Thyroid gland (tissue), 4 donors: ENCODE measurements around the gene NAXD. TPM values are rescaled to one million over a fixed set of nuclear protein-coding genes. Genes with fewer than 3 reads are reported as not detected.

Experiments
- DNase-seq, 2 donors: peaks; one replicate each; pipeline ENCODE4 v3.0.0-alpha.2; 2019
- H3K27ac ChIP-seq, 3 donors: fragments of 200-600 bp; sonication (generic); 1 replicate in 2 of 3; 2 replicates in 1 of 3; pipeline ENCODE4 v1.5.1; 2016 to 2019; ENCODE audit warnings: mild to moderate bottlenecking in 1 of 3, moderate library complexity in 1 of 3
- H3K27me3 ChIP-seq: fragments of 200-600 bp; sonication (generic); one replicate; pipeline ENCODE4 v1.5.1; 2019
- H3K36me3 ChIP-seq, 2 donors: fragments of 200-600 bp; sonication (generic); one replicate each; pipeline ENCODE4 v1.5.1; 2016 to 2019
- H3K4me1 ChIP-seq, 2 donors: fragments of 200-600 bp; sonication (generic); one replicate each; pipeline ENCODE4 v1.5.1; 2017 to 2019
- H3K4me3 ChIP-seq, 3 donors: fragments of 200-600 bp; sonication (generic); replicated peaks in 1 of 3; 1 replicate in 2 of 3; 2 replicates in 1 of 3; pipeline ENCODE4 v1.5.1; 2016; ENCODE audit warnings: mild to moderate bottlenecking in 1 of 3
- H3K9me3 ChIP-seq: fragments of 200-600 bp; sonication (generic); one replicate; pipeline ENCODE4 v1.5.1; 2017
- POLR2A ChIP-seq, 2 donors: fragments of 450-650 bp; IDR thresholded peaks; one replicate each; pipeline ENCODE4 v1.6.1; 2017; ENCODE audit warnings: antibody characterized with exemption in 2 of 2, mild to moderate bottlenecking in 2 of 2, moderate library complexity in 1 of 2
- WGBS, 2 donors: methylation state at CpG; one replicate each; pipeline ENCODE4 v1.1.5; 2017; 5-methylcytosine and 5-hydroxymethylcytosine counted together
- intact Hi-C: fragments of 100-400 bp; cut with DNase I; formaldehyde crosslinking; loops from one replicate; pipeline ENCODE4 v1.15.1; 2023
- total RNA-seq, 4 donors: library from RNA; depleted of rRNA; stranded (reverse); fragments of >200 nt; gene quantifications; one replicate each; pipeline ENCODE4 v1.2.3, GENCODE V29; 2016
- TF ChIP-seq, protein P1 (sequence below), 6 experiments: fragments of 200-600 bp in 3 of 6; fragments of 450-650 bp in 3 of 6; sonication (generic) in 3 of 6; IDR thresholded peaks; one replicate each; pipeline ENCODE4 v1.5.1; 2016 to 2019; ENCODE audit warnings: antibody characterized with exemption in 6 of 6, mild to moderate bottlenecking in 2 of 6, inconsistent platforms in 1 of 6, moderate library complexity in 1 of 6

Gene NAXD
- total RNA-seq, 4 donors from 2014 or later = 38.2 to 46.6 (median 42.8) TPM

DNA sequence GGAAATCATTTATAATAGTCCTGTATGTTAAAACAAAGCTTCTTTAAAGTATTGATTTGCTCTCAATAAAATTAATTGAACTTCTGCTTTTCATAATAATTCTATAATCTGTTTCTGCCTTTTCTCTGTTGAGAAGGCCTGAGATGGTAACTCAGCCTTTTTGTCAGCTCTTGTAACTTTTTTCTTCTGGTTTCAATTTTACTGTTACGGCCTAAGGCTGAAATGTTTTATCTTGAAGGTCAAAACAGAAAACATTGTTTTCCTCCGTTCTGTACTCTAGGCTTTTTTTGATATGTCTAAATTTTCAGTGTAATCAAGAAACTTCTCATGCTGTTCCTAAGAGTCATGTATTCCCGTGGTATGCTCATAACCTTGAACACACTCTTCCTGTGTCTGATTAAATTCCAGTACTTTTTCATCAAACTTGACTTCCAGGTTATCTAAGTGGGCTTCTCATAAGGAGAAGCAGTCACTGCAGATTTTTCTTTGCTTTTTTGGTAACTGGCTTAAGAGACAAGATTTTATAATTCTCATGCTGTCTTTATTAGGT, 7.6 kb upstream of the NAXD start:
- TF ChIP-seq POLR2A (IDR thresholded peaks at IDR 0.05) = no peak
- TF ChIP-seq, protein P1, sequence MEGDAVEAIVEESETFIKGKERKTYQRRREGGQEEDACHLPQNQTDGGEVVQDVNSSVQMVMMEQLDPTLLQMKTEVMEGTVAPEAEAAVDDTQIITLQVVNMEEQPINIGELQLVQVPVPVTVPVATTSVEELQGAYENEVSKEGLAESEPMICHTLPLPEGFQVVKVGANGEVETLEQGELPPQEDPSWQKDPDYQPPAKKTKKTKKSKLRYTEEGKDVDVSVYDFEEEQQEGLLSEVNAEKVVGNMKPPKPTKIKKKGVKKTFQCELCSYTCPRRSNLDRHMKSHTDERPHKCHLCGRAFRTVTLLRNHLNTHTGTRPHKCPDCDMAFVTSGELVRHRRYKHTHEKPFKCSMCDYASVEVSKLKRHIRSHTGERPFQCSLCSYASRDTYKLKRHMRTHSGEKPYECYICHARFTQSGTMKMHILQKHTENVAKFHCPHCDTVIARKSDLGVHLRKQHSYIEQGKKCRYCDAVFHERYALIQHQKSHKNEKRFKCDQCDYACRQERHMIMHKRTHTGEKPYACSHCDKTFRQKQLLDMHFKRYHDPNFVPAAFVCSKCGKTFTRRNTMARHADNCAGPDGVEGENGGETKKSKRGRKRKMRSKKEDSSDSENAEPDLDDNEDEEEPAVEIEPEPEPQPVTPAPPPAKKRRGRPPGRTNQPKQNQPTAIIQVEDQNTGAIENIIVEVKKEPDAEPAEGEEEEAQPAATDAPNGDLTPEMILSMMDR (IDR thresholded peaks at IDR 0.05) = no peak
- WGBS, 2 donors = 79 to 88% methylated on average over 3 of the region's 3 CpGs

DNA sequence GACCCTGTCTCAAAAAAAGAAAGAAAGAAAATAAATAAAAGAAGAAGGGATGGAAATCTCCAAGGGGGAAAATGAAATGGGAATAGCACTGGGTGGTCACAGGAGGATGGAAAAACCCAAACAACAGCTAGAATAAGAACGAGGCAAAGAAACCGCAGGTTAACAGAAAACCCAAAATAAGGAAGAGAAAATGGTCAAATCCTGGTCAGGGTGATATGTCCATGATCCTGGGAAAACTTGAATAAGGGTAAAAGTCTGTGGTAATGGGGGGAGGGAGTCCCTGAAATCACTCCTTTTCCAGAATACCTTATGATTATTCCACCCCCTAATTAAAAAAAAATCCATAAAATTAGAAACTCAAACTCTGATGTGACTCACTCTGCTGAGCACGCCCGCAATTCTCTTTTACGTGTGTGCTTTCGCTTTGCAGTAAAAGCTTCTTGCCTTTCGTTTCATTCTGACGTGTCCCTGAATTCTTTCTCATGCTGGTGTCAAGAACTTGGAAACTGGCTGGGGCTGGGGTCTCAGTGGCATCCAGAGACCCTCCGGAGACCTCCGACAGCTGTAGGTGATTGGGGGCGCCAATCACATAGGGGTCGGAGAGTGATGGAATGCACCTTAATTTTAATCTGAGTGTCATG, 4.3 kb upstream of the NAXD start:
- peaks cover 10 to 16% of the 10 kb centered on the region in 2 donors for H3K4me1 ChIP-seq
- WGBS, 2 donors = 88 to 91% methylated on average over 12 of the region's 12 CpGs
- no peaks in the 10 kb centered on the region for H3K36me3 ChIP-seq
- intact Hi-C loops = no loop called here
- H3K9me3 ChIP-seq = no peaks in the 10 kb centered on the region
- no peak overlapping the region for H3K4me3 ChIP-seq
- DNase-seq = no peak
- H3K27me3 ChIP-seq = no peaks in the 10 kb centered on the region
- TF ChIP-seq, protein P1 (IDR thresholded peaks at IDR 0.05) = no peak
- no peak for TF ChIP-seq POLR2A (IDR thresholded peaks at IDR 0.05)
- H3K27ac ChIP-seq = peak overlapping the region in 1 of 3 donors; percentile 54

More for the DNA sequence above, 7.6 kb upstream of the NAXD start:
- Histone ChIP-seq H3K4me1 (peaks cover 4 to 8% of the 10 kb centered on the region in 2 donors), H3K9me3 (no peaks in the 10 kb centered on the region), H3K27ac (no peak overlapping the region), H3K36me3 (no peaks in the 10 kb centered on the region), H3K27me3 (no peaks in the 10 kb centered on the region), H3K4me3 (no peak overlapping the region)
- DNase-seq = no peak
- intact Hi-C loops = no loop called here

DNA sequence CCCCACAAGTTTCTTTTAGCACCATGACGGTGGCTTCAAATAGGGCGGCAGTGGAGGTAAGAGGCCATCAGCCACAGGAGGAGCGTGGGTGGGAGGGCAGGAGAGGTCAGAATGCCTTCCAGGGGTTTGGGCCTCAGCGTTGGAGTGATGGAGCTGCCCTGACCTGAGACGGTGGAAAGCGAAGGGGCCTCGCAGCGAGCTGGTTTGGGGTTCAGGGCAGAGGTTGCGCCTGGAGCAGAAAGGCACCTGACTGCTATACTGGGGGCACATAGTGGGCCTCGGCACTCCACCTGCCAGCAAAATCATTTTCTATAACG, 382 bp upstream of the NAXD start:
- Histone ChIP-seq H3K4me1 (peaks cover 35 to 44% of the 10 kb centered on the region in 2 donors), H3K27ac (peak overlapping the region; percentile 78 to 97 (median 93)), H3K36me3 (no peaks in the 10 kb centered on the region), H3K4me3 (peak overlapping the region in 1 of 3 donors; percentile 95), H3K27me3 (no peaks in the 10 kb centered on the region), H3K9me3 (no peaks in the 10 kb centered on the region)
- TF ChIP-seq POLR2A (IDR thresholded peaks at IDR 0.05) = no peak
- TF ChIP-seq, protein P1 (IDR thresholded peaks at IDR 0.05) = no peak
- WGBS, 2 donors = 90 to 92% methylated on average over 10 to 11 of the region's 11 CpGs
- intact Hi-C loops = no loop called here
- DNase-seq = no peak

- intact Hi-C loops = no loop called here
- TF ChIP-seq POLR2A (IDR thresholded peaks at IDR 0.05) = no peak
- TF ChIP-seq, protein P1 (IDR thresholded peaks at IDR 0.05) = no peak
- Histone ChIP-seq H3K27ac (peak overlapping the region; percentile 78 to 97 (median 93)), H3K27me3 (no peaks in the 10 kb centered on the region), H3K4me1 (peaks cover 31 to 35% of the 10 kb centered on the region in 2 donors), H3K9me3 (no peaks in the 10 kb centered on the region), H3K36me3 (no peaks in the 10 kb centered on the region), H3K4me3 (peak overlapping the region; percentile 77 to 96 (median 95))
- peak; percentile 51 to 52 for DNase-seq
- 20 to 37% methylated on average over 10 to 11 of the region's 37 CpGs for WGBS, 2 donors
These were observed 1.1 kb downstream of the NAXD start for GRCh38 chr13:110616103-110617101.
